ENCODE measurements around the gene PTPRG. TPM values are rescaled to one million over a fixed set of nuclear protein-coding genes. Genes with fewer than 3 reads are reported as not detected.

The PTPRG gene
- polyA plus RNA-seq, 1 donor (not counting 4 experiments of a cell fraction or from before 2014, with no cell fraction given) = 12.1 TPM

DNA sequence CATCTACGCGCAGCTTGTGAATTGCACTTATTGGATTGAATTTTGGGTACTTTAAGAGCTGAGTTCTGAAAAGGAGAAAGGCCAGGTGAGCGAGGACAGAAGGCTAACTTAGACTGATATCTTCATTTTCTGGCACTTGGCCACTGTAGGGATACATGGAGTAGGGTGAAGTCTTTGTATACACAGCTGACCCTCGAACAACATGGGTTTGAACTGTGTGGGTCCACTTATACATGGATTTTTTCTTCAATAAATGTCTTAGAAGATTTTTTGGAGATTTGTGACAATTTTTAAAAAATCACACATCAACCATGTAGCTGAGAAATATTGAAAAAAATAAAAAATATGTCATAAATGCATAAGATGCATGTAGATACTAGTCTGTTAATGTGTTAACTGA, 18.3 kb downstream of the PTPRG start:
- Histone ChIP-seq H3K27me3 (ENCODE audit: control insufficient read depth, extremely low read depth, insufficient read depth, low read length) (no peaks in the 10 kb centered on the region), H3K79me2 (ENCODE audit: control insufficient read depth, insufficient read depth, low read length) (peaks cover 37% of the 10 kb centered on the region), H2AFZ (ENCODE audit: control insufficient read depth, low read length) (no peak overlapping the region), H3K36me3 (ENCODE audit: control insufficient read depth in 2 of 2, extremely low read depth in 1 of 2, insufficient read depth in 2 of 2, low read length in 2 of 2) (no peaks in the 10 kb centered on the region), H3K9ac (ENCODE audit: control insufficient read depth, extremely low read depth, insufficient read depth, low read length) (no peak overlapping the region), H3K27ac (ENCODE audit: control insufficient read depth, insufficient read depth, low read length) (no peak overlapping the region), H3K4me1 (ENCODE audit: control insufficient read depth, extremely low read depth, insufficient read depth, low read length) (peaks cover 3% of the 10 kb centered on the region), H4K20me1 (ENCODE audit: control insufficient read depth, extremely low read depth, insufficient read depth, low read length) (no peaks in the 10 kb centered on the region), H3K9me1 (ENCODE audit: control insufficient read depth, extremely low read depth, insufficient read depth, low read length) (no peaks in the 10 kb centered on the region), H3K4me3 (ENCODE audit: control insufficient read depth in 2 of 3, extremely low read depth in 1 of 3, insufficient read depth in 2 of 3, low read depth in 1 of 3, low read length in 3 of 3) (no peak overlapping the region), H3K4me2 (ENCODE audit: control insufficient read depth, extremely low read depth, insufficient read depth, low read depth, low read length) (no peak overlapping the region), H3K9me3 (ENCODE audit: control insufficient read depth, low read depth, low read length) (peaks cover 2% of the 10 kb centered on the region)
- TF ChIP-seq EZH2 (IDR thresholded peaks at IDR 0.05; ENCODE audit: low read length) = no peak
- TF ChIP-seq, protein P1, sequence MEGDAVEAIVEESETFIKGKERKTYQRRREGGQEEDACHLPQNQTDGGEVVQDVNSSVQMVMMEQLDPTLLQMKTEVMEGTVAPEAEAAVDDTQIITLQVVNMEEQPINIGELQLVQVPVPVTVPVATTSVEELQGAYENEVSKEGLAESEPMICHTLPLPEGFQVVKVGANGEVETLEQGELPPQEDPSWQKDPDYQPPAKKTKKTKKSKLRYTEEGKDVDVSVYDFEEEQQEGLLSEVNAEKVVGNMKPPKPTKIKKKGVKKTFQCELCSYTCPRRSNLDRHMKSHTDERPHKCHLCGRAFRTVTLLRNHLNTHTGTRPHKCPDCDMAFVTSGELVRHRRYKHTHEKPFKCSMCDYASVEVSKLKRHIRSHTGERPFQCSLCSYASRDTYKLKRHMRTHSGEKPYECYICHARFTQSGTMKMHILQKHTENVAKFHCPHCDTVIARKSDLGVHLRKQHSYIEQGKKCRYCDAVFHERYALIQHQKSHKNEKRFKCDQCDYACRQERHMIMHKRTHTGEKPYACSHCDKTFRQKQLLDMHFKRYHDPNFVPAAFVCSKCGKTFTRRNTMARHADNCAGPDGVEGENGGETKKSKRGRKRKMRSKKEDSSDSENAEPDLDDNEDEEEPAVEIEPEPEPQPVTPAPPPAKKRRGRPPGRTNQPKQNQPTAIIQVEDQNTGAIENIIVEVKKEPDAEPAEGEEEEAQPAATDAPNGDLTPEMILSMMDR (optimal IDR thresholded peaks at IDR 0.05 in 1 of 3, IDR thresholded peaks at IDR 0.05 in 1 of 3, conservative IDR thresholded peaks at IDR 0.05 in 1 of 3; ENCODE audit: extremely low read depth in 1 of 3, insufficient read depth in 2 of 3, low read length in 3 of 3) = no peak
- no peak for FAIRE-seq
- no peak for DNase-seq (ENCODE audit: low read depth, low spot score)
- dilution Hi-C loops (cut with MboI; ENCODE audit: extremely low pct_ligation_motif_present, low sequenced_read_pairs) = no loop called here

DNA sequence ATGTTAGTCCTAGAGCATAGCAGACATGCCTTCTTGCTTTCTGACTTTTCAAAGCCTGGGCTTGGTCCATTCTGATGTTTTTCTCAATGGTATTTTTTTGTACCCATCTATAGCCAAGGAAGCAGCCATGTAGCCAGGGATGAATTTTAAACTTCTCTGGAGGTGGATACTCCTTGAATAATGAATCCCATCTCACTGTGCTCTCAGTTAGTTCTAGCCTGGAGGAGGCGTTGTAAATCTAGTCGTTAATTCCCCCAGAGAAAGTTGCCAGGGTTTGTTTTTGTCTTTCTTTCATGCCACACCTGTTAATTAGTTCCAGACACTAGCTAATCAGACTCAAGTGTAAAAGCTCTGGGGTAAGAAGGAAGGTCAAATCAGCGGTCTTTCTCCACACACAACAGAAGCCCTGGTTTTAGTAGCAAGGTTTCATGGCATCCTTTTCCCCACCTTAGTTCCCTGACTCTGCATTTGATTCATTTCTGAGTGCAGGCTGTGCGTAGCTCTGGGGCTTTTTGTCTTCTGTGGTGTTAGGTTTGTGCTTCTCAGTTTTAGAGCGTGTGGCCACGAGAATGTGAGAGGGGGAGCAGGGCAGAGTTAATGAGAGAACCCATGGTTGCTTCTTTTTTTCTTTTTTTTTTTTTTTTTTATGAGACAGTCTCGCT, 19.7 kb downstream of the PTPRG start:
- dilution Hi-C loops (cut with MboI; ENCODE audit: extremely low pct_ligation_motif_present, low sequenced_read_pairs) = no loop called here
- H3K4me2 ChIP-seq (ENCODE audit: control insufficient read depth, extremely low read depth, insufficient read depth, low read depth, low read length) = no peak overlapping the region
- H4K20me1 ChIP-seq (ENCODE audit: control insufficient read depth, extremely low read depth, insufficient read depth, low read length) = no peaks in the 10 kb centered on the region
- H3K9ac ChIP-seq (ENCODE audit: control insufficient read depth, extremely low read depth, insufficient read depth, low read length) = no peak overlapping the region
- H3K9me1 ChIP-seq (ENCODE audit: control insufficient read depth, extremely low read depth, insufficient read depth, low read length) = no peaks in the 10 kb centered on the region
- no peak overlapping the region for H2AFZ ChIP-seq (ENCODE audit: control insufficient read depth, low read length)
- H3K27ac ChIP-seq (ENCODE audit: control insufficient read depth, insufficient read depth, low read length) = no peak overlapping the region
- peaks cover 32% of the 10 kb centered on the region for H3K79me2 ChIP-seq (ENCODE audit: control insufficient read depth, insufficient read depth, low read length)
- FAIRE-seq (no peak), DNase-seq (ENCODE audit: low read depth, low spot score) (no peak)
- no peak for TF ChIP-seq EZH2 (IDR thresholded peaks at IDR 0.05; ENCODE audit: low read length)
- TF ChIP-seq, protein P1 (optimal IDR thresholded peaks at IDR 0.05 in 1 of 3, IDR thresholded peaks at IDR 0.05 in 1 of 3, conservative IDR thresholded peaks at IDR 0.05 in 1 of 3; ENCODE audit: extremely low read depth in 1 of 3, insufficient read depth in 2 of 3, low read length in 3 of 3) = no peak
- H3K4me1 ChIP-seq (ENCODE audit: control insufficient read depth, extremely low read depth, insufficient read depth, low read length) = no peaks in the 10 kb centered on the region
- H3K36me3 ChIP-seq (ENCODE audit: control insufficient read depth in 2 of 2, extremely low read depth in 1 of 2, insufficient read depth in 2 of 2, low read length in 2 of 2) = no peaks in the 10 kb centered on the region
- no peak overlapping the region for H3K4me3 ChIP-seq (ENCODE audit: control insufficient read depth in 2 of 3, extremely low read depth in 1 of 3, insufficient read depth in 2 of 3, low read depth in 1 of 3, low read length in 3 of 3)
- H3K9me3 ChIP-seq (ENCODE audit: control insufficient read depth, low read depth, low read length) = no peaks in the 10 kb centered on the region
- no peaks in the 10 kb centered on the region for H3K27me3 ChIP-seq (ENCODE audit: control insufficient read depth, extremely low read depth, insufficient read depth, low read length)

All from keratinocyte (primary cell).